Left ventricle myocardium inferior (tissue), 1 donor: Measurements from ENCODE around the gene LIPF. TPM values are rescaled to one million over a fixed set of nuclear protein-coding genes. Genes with fewer than 3 reads are reported as not detected.

Experiments
- DNase-seq: peaks from one replicate; pipeline ENCODE4 v3.0.0-alpha.2; 2020
- H3K27ac ChIP-seq: fragments of 200-600 bp; replicated peaks from 2 replicates; pipeline ENCODE4 v1.8.0; 2021
- H3K27me3 ChIP-seq: fragments of 200-600 bp; 2 replicates; pipeline ENCODE4 v1.8.0; 2021; ENCODE audit warnings: low read depth
- H3K36me3 ChIP-seq: fragments of 200-600 bp; 2 replicates; pipeline ENCODE4 v1.8.0; 2021
- H3K4me1 ChIP-seq: fragments of 200-600 bp; 2 replicates; pipeline ENCODE4 v1.8.0; 2021
- H3K4me3 ChIP-seq: fragments of 200-600 bp; 2 replicates; pipeline ENCODE4 v1.8.0; 2021; ENCODE audit warnings: mild to moderate bottlenecking, moderate library complexity
- H3K9me3 ChIP-seq: fragments of 200-600 bp; replicated peaks from 2 replicates; pipeline ENCODE4 v1.8.0; 2021
- CTCF ChIP-seq: fragments of 200-600 bp; IDR thresholded peaks from 2 replicates; pipeline ENCODE4 v1.8.0; 2021; ENCODE audit warnings: antibody characterized with exemption, mild to moderate bottlenecking, borderline replicate concordance
- intact Hi-C: fragments of 100-400 bp; cut with micrococcal nuclease; formaldehyde crosslinking; loops from one replicate; pipeline ENCODE4 v1.11.0; 2022
- total RNA-seq: library from RNA; stranded (reverse); fragmentation: NEBNext Ultra II Directional; extraction: Animal tissue kit (Norgen Biotek cat#: 25700); gene quantifications from one replicate; pipeline ENCODE4 v1.2.1, GENCODE V29; 2021
- donor health status: DM: no; HTN: yes; CAD: no; lungs with severe emphysema.

The LIPF gene
- total RNA-seq, 1 donor from 2014 or later = not detected

GRCh38 chr10:88672041-88672440, 7.8 kb downstream of the LIPF start:
- Histone ChIP-seq H3K9me3 (no peaks in the 10 kb centered on the region), H3K4me3 (no peak overlapping the region), H3K27ac (no peak overlapping the region), H3K27me3 (peaks cover 15% of the 10 kb centered on the region), H3K4me1 (no peaks in the 10 kb centered on the region), H3K36me3 (no peaks in the 10 kb centered on the region)
- intact Hi-C loops = no loop called here
- TF ChIP-seq CTCF = no peak
- no peak for DNase-seq

- no peak overlapping the region for H3K4me3 ChIP-seq
- intact Hi-C loops = no loop called here
- peaks cover 21% of the 10 kb centered on the region for H3K27me3 ChIP-seq
- DNase-seq = no peak
- H3K36me3 ChIP-seq = no peaks in the 10 kb centered on the region
- H3K27ac ChIP-seq = no peak overlapping the region
- H3K4me1 ChIP-seq = no peaks in the 10 kb centered on the region
- no peak for TF ChIP-seq CTCF
- H3K9me3 ChIP-seq = no peaks in the 10 kb centered on the region
Measured at GRCh38 chr10:88676283-88677060, 12.2 kb downstream of the LIPF start.

GRCh38 chr10:88680958-88681357, 16.7 kb downstream of the LIPF start:
- Histone ChIP-seq H3K27me3 (peaks cover 23% of the 10 kb centered on the region), H3K9me3 (no peaks in the 10 kb centered on the region), H3K36me3 (no peaks in the 10 kb centered on the region), H3K27ac (no peak overlapping the region), H3K4me1 (no peaks in the 10 kb centered on the region), H3K4me3 (no peak overlapping the region)
- TF ChIP-seq CTCF = no peak
- intact Hi-C loops = no loop called here
- DNase-seq = no peak

GRCh38 chr10:88682491-88682890, 18.2 kb downstream of the LIPF start:
- intact Hi-C loops = no loop called here
- TF ChIP-seq CTCF = no peak
- H3K27me3 ChIP-seq = peaks cover 23% of the 10 kb centered on the region

GRCh38 chr10:88687853-88688467, 23.7 kb downstream of the LIPF start:
- Histone ChIP-seq H3K9me3 (peaks cover 7% of the 10 kb centered on the region), H3K36me3 (no peaks in the 10 kb centered on the region), H3K4me3 (no peak overlapping the region), H3K4me1 (no peaks in the 10 kb centered on the region), H3K27ac (no peak overlapping the region), H3K27me3 (peaks cover 10% of the 10 kb centered on the region)
- intact Hi-C loops = no loop called here
- peak; percentile 76 for TF ChIP-seq CTCF
- no peak for DNase-seq

More at GRCh38 chr10:88682491-88682890, 18.2 kb downstream of the LIPF start:
- H3K4me1 ChIP-seq = no peaks in the 10 kb centered on the region
- no peak overlapping the region for H3K4me3 ChIP-seq
- H3K9me3 ChIP-seq = no peaks in the 10 kb centered on the region
- no peak overlapping the region for H3K27ac ChIP-seq
- no peak for DNase-seq
- H3K36me3 ChIP-seq = no peaks in the 10 kb centered on the region
